ENCODE measurements around the gene KIF9. TPM values are rescaled to one million over a fixed set of nuclear protein-coding genes. Genes with fewer than 3 reads are reported as not detected.
"Not testable (repeated sequence)": the region's sequence is repeated elsewhere in the genome, so short reads cannot be mapped to it uniquely, and the experiment has no call there.

KIF9 gene
- total RNA-seq, 1 donor from 2014 or later: 2.1 TPM

GRCh38 chr3:47313341-47314055 lies 30.9 kb upstream of the KIF9 start:
- Histone ChIP-seq H3K36me3 (ENCODE audit: control insufficient read depth in 3 of 3, insufficient read depth in 3 of 3, low read length in 3 of 3) (no peaks in the 10 kb centered on the region), H3K4me1 (ENCODE audit: control insufficient read depth in 3 of 3, insufficient read depth in 3 of 3, low read length in 3 of 3) (peaks cover 3 to 5% (median 5%) of the 10 kb centered on the region in 3 donors), H3K4me3 (ENCODE audit: low read length in 3 of 3) (no peak overlapping the region), H3K27ac (ENCODE audit: low read depth, low read length) (no peak overlapping the region), H3K27me3 (ENCODE audit: control insufficient read depth in 3 of 3, insufficient read depth in 3 of 3, low read length in 3 of 3) (no peaks in the 10 kb centered on the region), H3K9me3 (ENCODE audit: control insufficient read depth in 3 of 3, low read length in 3 of 3) (no peaks in the 10 kb centered on the region), H3K9ac (ENCODE audit: low read depth in 1 of 3, low read length in 3 of 3) (no peak overlapping the region)

- no peaks in the 10 kb centered on the region for H3K9me3 ChIP-seq (ENCODE audit: control insufficient read depth in 3 of 3, low read length in 3 of 3)
- H3K9ac ChIP-seq (ENCODE audit: low read depth in 1 of 3, low read length in 3 of 3): no peak overlapping the region
- no peaks in the 10 kb centered on the region for H3K36me3 ChIP-seq (ENCODE audit: control insufficient read depth in 3 of 3, insufficient read depth in 3 of 3, low read length in 3 of 3)
- no peak overlapping the region for H3K27ac ChIP-seq (ENCODE audit: low read depth, low read length)
- H3K27me3 ChIP-seq (ENCODE audit: control insufficient read depth in 3 of 3, insufficient read depth in 3 of 3, low read length in 3 of 3): no peaks in the 10 kb centered on the region
- H3K4me3 ChIP-seq (ENCODE audit: low read length in 3 of 3): no peak overlapping the region
- peaks cover 3 to 5% (median 5%) of the 10 kb centered on the region in 3 donors for H3K4me1 ChIP-seq (ENCODE audit: control insufficient read depth in 3 of 3, insufficient read depth in 3 of 3, low read length in 3 of 3)
Observed at GRCh38 chr3:47310391-47310790, 27.8 kb upstream of the KIF9 start.

GRCh38 chr3:47309231-47309630 lies 26.6 kb upstream of the KIF9 start:
- not testable (repeated sequence) for H3K9ac ChIP-seq (ENCODE audit: low read depth in 1 of 3, low read length in 3 of 3); H3K27me3 ChIP-seq (ENCODE audit: control insufficient read depth in 3 of 3, insufficient read depth in 3 of 3, low read length in 3 of 3); H3K4me3 ChIP-seq (ENCODE audit: low read length in 3 of 3); H3K9me3 ChIP-seq (ENCODE audit: control insufficient read depth in 3 of 3, low read length in 3 of 3); H3K36me3 ChIP-seq (ENCODE audit: control insufficient read depth in 3 of 3, insufficient read depth in 3 of 3, low read length in 3 of 3); H3K4me1 ChIP-seq (ENCODE audit: control insufficient read depth in 3 of 3, insufficient read depth in 3 of 3, low read length in 3 of 3); H3K27ac ChIP-seq (ENCODE audit: low read depth, low read length)

GRCh38 chr3:47306022-47306421 lies 23.4 kb upstream of the KIF9 start:
- Histone ChIP-seq H3K9me3 (ENCODE audit: control insufficient read depth in 3 of 3, low read length in 3 of 3) (no peaks in the 10 kb centered on the region), H3K4me3 (ENCODE audit: low read length in 3 of 3) (no peak overlapping the region), H3K27me3 (ENCODE audit: control insufficient read depth in 3 of 3, insufficient read depth in 3 of 3, low read length in 3 of 3) (no peaks in the 10 kb centered on the region), H3K9ac (ENCODE audit: low read depth in 1 of 3, low read length in 3 of 3) (no peak overlapping the region), H3K36me3 (ENCODE audit: control insufficient read depth in 3 of 3, insufficient read depth in 3 of 3, low read length in 3 of 3) (peaks cover 0 to 12% (median 4%) of the 10 kb centered on the region in 3 donors), H3K4me1 (ENCODE audit: control insufficient read depth in 3 of 3, insufficient read depth in 3 of 3, low read length in 3 of 3) (no peaks in the 10 kb centered on the region), H3K27ac (ENCODE audit: low read depth, low read length) (no peak overlapping the region)

GRCh38 chr3:47301456-47301855 lies 18.9 kb upstream of the KIF9 start:
- Histone ChIP-seq H3K9me3 (ENCODE audit: control insufficient read depth in 3 of 3, low read length in 3 of 3) (no peaks in the 10 kb centered on the region), H3K4me3 (ENCODE audit: low read length in 3 of 3) (no peak overlapping the region), H3K27me3 (ENCODE audit: control insufficient read depth in 3 of 3, insufficient read depth in 3 of 3, low read length in 3 of 3) (no peaks in the 10 kb centered on the region), H3K4me1 (ENCODE audit: control insufficient read depth in 3 of 3, insufficient read depth in 3 of 3, low read length in 3 of 3) (peaks cover 3 to 5% (median 5%) of the 10 kb centered on the region in 3 donors), H3K36me3 (ENCODE audit: control insufficient read depth in 3 of 3, insufficient read depth in 3 of 3, low read length in 3 of 3) (peaks cover 0 to 12% (median 4%) of the 10 kb centered on the region in 3 donors), H3K9ac (ENCODE audit: low read depth in 1 of 3, low read length in 3 of 3) (no peak overlapping the region), H3K27ac (ENCODE audit: low read depth, low read length) (no peak overlapping the region)

GRCh38 chr3:47299381-47300318 lies 17.1 kb upstream of the KIF9 start:
- H3K27me3 ChIP-seq (ENCODE audit: control insufficient read depth in 3 of 3, insufficient read depth in 3 of 3, low read length in 3 of 3): no peaks in the 10 kb centered on the region
- no peak overlapping the region for H3K27ac ChIP-seq (ENCODE audit: low read depth, low read length)
- H3K36me3 ChIP-seq (ENCODE audit: control insufficient read depth in 3 of 3, insufficient read depth in 3 of 3, low read length in 3 of 3): peaks cover 0 to 12% (median 4%) of the 10 kb centered on the region in 3 donors
- no peaks in the 10 kb centered on the region for H3K9me3 ChIP-seq (ENCODE audit: control insufficient read depth in 3 of 3, low read length in 3 of 3)
- H3K9ac ChIP-seq (ENCODE audit: low read depth in 1 of 3, low read length in 3 of 3): no peak overlapping the region
- no peak overlapping the region for H3K4me3 ChIP-seq (ENCODE audit: low read length in 3 of 3)
- H3K4me1 ChIP-seq (ENCODE audit: control insufficient read depth in 3 of 3, insufficient read depth in 3 of 3, low read length in 3 of 3): peaks cover 3 to 7% (median 5%) of the 10 kb centered on the region in 3 donors

- Histone ChIP-seq H3K27me3 (ENCODE audit: control insufficient read depth in 3 of 3, insufficient read depth in 3 of 3, low read length in 3 of 3) (no peaks in the 10 kb centered on the region), H3K4me1 (ENCODE audit: control insufficient read depth in 3 of 3, insufficient read depth in 3 of 3, low read length in 3 of 3) (peaks cover 6 to 9% (median 7%) of the 10 kb centered on the region in 3 donors), H3K27ac (ENCODE audit: low read depth, low read length) (no peak overlapping the region), H3K9ac (ENCODE audit: low read depth in 1 of 3, low read length in 3 of 3) (no peak overlapping the region), H3K36me3 (ENCODE audit: control insufficient read depth in 3 of 3, insufficient read depth in 3 of 3, low read length in 3 of 3) (peaks cover 0 to 12% (median 4%) of the 10 kb centered on the region in 3 donors), H3K4me3 (ENCODE audit: low read length in 3 of 3) (no peak overlapping the region), H3K9me3 (ENCODE audit: control insufficient read depth in 3 of 3, low read length in 3 of 3) (no peaks in the 10 kb centered on the region)
Observed at GRCh38 chr3:47298439-47298838, 15.8 kb upstream of the KIF9 start.

GRCh38 chr3:47296562-47297302 lies 14.1 kb upstream of the KIF9 start:
- Histone ChIP-seq H3K27ac (ENCODE audit: low read depth, low read length) (no peak overlapping the region), H3K27me3 (ENCODE audit: control insufficient read depth in 3 of 3, insufficient read depth in 3 of 3, low read length in 3 of 3) (no peaks in the 10 kb centered on the region)

GRCh38 chr3:47295976-47296375 lies 13.4 kb upstream of the KIF9 start:
- H3K36me3 ChIP-seq (ENCODE audit: control insufficient read depth in 3 of 3, insufficient read depth in 3 of 3, low read length in 3 of 3): no peaks in the 10 kb centered on the region
- H3K27me3 ChIP-seq (ENCODE audit: control insufficient read depth in 3 of 3, insufficient read depth in 3 of 3, low read length in 3 of 3): no peaks in the 10 kb centered on the region
- H3K4me3 ChIP-seq (ENCODE audit: low read length in 3 of 3): no peak overlapping the region
- H3K27ac ChIP-seq (ENCODE audit: low read depth, low read length): no peak overlapping the region
- H3K4me1 ChIP-seq (ENCODE audit: control insufficient read depth in 3 of 3, insufficient read depth in 3 of 3, low read length in 3 of 3): peaks cover 6 to 13% (median 12%) of the 10 kb centered on the region in 3 donors
- no peak overlapping the region for H3K9ac ChIP-seq (ENCODE audit: low read depth in 1 of 3, low read length in 3 of 3)
- no peaks in the 10 kb centered on the region for H3K9me3 ChIP-seq (ENCODE audit: control insufficient read depth in 3 of 3, low read length in 3 of 3)

More at GRCh38 chr3:47296562-47297302, 14.1 kb upstream of the KIF9 start:
- H3K9me3 ChIP-seq (ENCODE audit: control insufficient read depth in 3 of 3, low read length in 3 of 3): no peaks in the 10 kb centered on the region
- H3K9ac ChIP-seq (ENCODE audit: low read depth in 1 of 3, low read length in 3 of 3): no peak overlapping the region
- H3K4me3 ChIP-seq (ENCODE audit: low read length in 3 of 3): no peak overlapping the region
- H3K4me1 ChIP-seq (ENCODE audit: control insufficient read depth in 3 of 3, insufficient read depth in 3 of 3, low read length in 3 of 3): peaks cover 6 to 9% (median 7%) of the 10 kb centered on the region in 3 donors
- H3K36me3 ChIP-seq (ENCODE audit: control insufficient read depth in 3 of 3, insufficient read depth in 3 of 3, low read length in 3 of 3): peaks cover 0 to 1% (median under 1%) of the 10 kb centered on the region in 3 donors

Data from skeletal muscle tissue (tissue), 4 donors.